DMS 273 treated with DMSO at 0.1 percent for 48 hours (cell line): ENCODE results near the gene NXNL2.

Experiments used
- DNase-seq: peaks from one replicate; lab custom pipeline; 2025; lab: John Stamatoyannopoulos, UW

The NXNL2 gene

DNA sequence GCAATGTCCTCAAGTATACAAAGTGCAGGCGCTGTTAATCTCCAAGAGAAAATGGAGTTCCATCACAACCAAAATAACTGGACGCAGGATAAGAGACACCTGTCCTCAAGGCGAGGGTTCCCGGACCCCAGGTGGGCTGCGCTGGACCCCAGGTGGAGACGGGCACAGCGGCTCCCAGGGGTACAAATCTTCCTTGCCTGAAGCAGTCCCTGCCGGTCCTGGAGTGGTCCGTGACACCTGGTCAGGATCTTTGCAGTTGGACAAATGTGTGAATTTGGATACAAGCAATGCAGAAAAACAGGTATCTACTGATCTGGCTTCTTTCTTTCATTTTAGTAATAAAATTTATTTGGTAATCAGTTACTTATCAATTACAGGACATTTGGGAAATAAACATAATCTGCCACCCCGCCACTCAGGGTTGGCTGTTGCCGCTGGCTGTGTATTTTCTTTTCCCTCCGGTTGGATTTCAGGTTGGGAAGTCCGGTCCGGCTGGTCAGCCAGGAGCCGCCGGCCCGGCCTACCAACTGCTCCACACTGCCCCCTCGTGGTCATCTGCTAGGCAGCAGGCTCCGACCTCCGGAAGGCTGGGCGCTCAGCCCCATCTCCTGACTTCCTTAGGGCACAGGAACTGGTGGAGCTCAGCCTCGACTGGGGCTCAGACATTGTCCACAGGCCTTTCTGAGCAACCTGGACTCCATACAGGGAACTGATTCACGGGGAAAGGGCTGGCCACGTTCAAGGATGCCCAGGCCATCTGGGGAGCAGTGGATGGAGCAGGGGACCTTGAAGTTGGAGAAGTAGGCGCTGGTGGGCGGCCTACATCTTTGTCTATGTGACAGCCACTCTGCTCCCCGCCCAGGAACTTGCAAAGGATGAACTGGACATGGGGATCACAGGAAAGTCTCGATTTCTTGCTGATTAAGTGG lies 43.4 kb downstream of the NXNL2 start:
- DNase-seq, result no peak

GRCh38 chr9:88579050-88579715 lies 44.2 kb downstream of the NXNL2 start:
- no peak for DNase-seq

GRCh38 chr9:88580961-88581360 lies 46.0 kb downstream of the NXNL2 start:
- no peak for DNase-seq

DNA sequence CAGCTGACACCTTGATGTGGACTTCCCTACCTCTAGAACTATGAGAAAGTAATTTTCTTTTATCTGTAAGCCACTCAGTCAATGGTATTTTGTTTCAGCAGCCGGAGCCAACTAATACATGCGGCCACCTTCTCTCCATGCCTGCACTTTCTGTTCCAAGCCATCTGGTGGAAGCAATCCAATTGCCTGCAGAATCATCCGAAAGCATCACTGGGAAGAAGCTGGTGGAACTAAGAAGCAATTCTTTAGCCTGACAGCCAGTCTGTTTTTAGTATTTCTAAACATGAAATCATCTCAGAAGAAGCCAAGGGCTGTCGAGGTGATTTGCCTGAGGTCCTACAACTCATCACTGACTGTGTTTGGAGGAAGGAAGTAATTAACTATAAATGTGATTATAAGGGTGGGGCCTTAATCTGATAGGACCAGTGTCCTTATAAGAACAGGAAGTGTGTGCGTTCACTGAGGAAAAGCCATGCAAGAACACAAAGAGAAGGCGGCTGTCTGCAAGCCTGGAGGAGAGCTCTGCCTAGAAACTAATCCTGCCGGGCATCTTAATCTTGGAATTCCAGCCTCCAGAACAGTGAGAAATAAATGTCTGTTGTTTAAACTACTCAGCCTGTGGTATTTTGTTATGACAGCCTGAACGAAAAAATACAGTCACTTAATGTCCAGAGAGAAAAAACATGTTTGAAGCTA lies 49.1 kb downstream of the NXNL2 start:
- DNase-seq, result no peak

DNA sequence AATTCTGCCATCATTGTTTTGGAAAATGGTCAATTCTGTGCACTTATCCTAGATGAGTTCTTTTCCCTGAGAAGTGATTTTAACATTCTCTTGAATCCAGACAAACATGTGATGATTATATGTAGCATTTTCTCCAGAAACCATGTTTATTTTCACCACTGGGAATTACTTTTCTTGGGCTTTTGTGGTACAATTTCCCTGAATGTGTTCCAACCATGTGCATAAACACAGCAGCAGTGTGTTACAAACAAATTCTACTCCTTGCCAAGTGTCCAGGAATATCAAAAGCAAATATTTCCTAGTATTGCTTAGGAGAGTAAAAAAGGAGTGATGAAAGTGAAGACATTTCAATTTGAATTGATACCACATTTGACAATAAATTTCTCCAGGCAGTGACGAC lies 50.4 kb downstream of the NXNL2 start:
- DNase-seq, result no peak

- no peak for DNase-seq
Measured at GRCh38 chr9:88586452-88586851, 51.5 kb downstream of the NXNL2 start.

DNA sequence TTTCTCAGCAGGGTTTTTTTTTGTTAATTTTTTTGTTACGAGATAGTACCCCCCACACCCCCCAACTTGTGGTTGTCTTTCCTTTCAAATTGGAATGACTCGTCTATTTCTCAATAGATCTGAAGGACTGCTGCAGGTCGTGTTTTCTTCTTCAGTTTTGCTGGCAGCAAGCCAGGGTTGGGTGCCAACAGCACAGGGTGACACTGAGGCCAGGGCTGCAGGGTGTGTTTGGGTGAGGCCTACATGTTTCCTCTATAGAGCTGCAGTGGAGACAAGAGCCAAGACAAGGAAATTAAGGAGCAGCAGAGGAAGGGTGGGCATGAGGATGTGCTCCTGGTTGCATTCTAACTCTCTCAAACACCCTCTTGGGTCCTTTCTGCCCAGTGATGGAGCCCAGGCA lies 52.2 kb downstream of the NXNL2 start:
- no peak for DNase-seq

- no peak for DNase-seq
Measured at GRCh38 chr9:88587885-88588649, 53.1 kb downstream of the NXNL2 start.

- DNase-seq, result no peak
Measured at GRCh38 chr9:88589656-88590055, 54.7 kb downstream of the NXNL2 start.

DNA sequence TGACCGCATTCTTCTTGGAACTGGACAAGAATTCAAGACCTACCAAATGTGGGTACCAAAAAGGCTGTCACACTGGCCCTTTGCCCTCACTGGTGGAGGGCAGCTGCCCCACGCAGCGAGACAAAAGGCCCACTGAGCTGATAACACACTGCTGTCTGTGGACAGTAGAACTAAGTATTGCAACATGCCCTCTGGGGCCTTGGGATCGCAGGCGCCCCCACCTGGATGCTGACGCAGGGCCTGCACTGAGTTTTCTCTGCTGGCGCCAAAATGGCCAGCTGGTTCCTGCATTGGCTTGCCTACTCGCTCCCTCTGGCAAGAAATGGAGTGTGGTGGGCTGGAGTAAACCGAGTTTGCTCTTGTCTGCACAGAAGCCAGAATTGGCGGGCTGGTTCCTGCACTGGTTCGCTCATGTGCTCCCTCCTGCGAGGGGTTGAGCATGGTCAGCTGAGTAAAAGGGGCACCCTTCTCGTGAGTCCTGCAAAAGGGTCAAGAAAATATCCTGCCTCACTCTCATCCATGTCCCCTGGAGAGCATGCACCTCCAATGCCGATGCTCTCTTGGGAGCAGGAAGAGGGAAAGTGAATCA lies 55.7 kb downstream of the NXNL2 start:
- no peak for DNase-seq

DNA sequence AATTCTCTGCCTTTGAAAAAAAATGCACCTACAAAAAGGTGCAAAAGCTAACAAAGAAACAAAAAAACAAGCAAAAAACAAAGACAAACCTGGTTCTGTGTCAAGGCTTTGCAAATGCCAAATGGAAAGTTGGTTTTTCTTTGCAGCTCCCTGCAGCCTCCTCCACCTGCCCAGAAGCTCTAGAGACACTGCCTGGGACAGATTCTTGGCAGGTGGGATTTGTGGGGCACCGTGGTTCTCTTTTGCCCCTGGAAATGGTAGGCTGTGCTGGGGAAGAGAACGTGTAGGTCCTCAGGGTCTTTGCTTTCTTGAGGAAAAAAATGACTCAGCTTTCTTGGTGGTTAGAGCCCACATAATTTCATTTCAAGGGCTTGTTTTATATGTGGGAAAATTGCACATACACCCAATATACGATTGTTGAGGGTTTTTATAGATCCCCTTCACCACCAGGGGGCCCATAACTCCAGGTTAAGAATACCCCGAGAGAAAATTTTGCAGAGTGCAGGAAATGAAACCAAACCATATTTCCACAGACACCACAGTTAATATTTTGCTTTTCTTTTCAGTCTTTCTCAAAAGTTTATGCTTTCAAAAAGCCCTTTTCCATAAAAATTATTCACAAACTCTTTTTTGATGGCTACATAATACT lies 58.7 kb downstream of the NXNL2 start:
- no peak for DNase-seq
